ENCODE results near the gene MT1A. TPM values are rescaled to one million over a fixed set of nuclear protein-coding genes. Genes with fewer than 3 reads are reported as not detected.

The MT1A gene
- total and polyA plus RNA-seq, 4 donors: 1.1 to 438 (median 51.5) TPM

DNA sequence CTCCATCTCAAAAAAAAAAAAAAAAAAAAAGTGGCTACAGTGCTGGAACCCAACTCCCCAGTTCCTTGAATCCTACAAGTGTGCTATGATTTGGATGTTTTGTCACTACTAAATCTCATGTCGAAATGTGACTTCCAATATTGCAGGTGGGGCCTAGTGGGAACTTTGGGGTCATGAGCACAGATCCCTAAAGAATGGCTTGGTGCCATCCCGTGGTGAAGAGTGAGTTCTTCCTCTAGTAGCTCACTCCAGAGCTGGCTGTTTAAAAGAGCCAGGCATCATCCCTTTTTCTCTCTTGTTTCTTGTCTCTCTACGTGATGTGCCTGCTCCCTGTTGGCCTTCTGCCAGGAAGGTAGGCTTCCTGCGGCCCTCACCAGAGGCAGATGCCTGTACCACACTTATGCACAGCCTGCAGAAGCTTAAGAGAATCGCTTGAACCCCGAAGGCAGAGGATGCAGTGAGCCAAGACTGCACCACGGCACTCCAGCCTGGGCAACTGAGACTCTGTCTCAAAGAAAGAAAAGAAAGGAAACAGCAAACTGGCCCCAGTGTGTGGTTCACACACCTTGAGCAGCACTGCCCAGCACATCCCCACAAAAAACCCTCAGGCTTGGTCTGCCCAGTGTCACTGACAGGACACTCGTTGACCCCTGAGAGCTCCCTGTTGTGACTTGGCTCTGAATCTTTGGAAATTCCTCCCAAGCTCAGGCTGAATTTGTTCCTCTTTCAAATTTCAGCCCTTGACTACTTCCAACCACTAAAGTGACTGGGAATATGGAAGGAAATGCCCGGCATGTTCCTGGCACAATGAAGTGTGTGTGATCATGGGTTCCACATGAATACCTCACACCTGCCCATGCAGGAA, 9.7 kb upstream of the MT1A start:
- no peak for DNase-seq
- Histone ChIP-seq H3K9ac (ENCODE audit: insufficient read depth in 1 of 2, low read length in 2 of 2) (no peak overlapping the region), H3K27me3 (ENCODE audit: control insufficient read depth in 3 of 3, insufficient read depth in 3 of 3, low read length in 2 of 3) (peaks cover 0 to 51% (median 36%) of the 10 kb centered on the region in 3 donors), H3K4me3 (no peak overlapping the region), H3K9me3 (ENCODE audit: control insufficient read depth in 4 of 4, insufficient read depth in 3 of 4, low read length in 3 of 4) (peaks cover 0 to 1% (median 0%) of the 10 kb centered on the region in 4 donors), H3K27ac (ENCODE audit: low read depth in 1 of 2, low read length in 1 of 2) (peak overlapping the region in 1 of 2 donors; percentile 3), H3K36me3 (ENCODE audit: control insufficient read depth in 4 of 4, insufficient read depth in 4 of 4, low read length in 4 of 4) (no peaks in the 10 kb centered on the region), H3K4me1 (ENCODE audit: control insufficient read depth in 5 of 5, insufficient read depth in 5 of 5, low read length in 5 of 5) (peaks cover 0 to 21% (median 0%) of the 10 kb centered on the region in 5 donors)
- no peak for ATAC-seq (ENCODE audit: insufficient read depth, low FRiP score)
- TF ChIP-seq, protein P1, sequence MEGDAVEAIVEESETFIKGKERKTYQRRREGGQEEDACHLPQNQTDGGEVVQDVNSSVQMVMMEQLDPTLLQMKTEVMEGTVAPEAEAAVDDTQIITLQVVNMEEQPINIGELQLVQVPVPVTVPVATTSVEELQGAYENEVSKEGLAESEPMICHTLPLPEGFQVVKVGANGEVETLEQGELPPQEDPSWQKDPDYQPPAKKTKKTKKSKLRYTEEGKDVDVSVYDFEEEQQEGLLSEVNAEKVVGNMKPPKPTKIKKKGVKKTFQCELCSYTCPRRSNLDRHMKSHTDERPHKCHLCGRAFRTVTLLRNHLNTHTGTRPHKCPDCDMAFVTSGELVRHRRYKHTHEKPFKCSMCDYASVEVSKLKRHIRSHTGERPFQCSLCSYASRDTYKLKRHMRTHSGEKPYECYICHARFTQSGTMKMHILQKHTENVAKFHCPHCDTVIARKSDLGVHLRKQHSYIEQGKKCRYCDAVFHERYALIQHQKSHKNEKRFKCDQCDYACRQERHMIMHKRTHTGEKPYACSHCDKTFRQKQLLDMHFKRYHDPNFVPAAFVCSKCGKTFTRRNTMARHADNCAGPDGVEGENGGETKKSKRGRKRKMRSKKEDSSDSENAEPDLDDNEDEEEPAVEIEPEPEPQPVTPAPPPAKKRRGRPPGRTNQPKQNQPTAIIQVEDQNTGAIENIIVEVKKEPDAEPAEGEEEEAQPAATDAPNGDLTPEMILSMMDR (IDR thresholded peaks at IDR 0.05; ENCODE audit: control extremely low read depth, extremely low read depth): no peak
- 76 to 79% methylated on average over 9 of the region's 9 CpGs for WGBS, 2 donors

DNA sequence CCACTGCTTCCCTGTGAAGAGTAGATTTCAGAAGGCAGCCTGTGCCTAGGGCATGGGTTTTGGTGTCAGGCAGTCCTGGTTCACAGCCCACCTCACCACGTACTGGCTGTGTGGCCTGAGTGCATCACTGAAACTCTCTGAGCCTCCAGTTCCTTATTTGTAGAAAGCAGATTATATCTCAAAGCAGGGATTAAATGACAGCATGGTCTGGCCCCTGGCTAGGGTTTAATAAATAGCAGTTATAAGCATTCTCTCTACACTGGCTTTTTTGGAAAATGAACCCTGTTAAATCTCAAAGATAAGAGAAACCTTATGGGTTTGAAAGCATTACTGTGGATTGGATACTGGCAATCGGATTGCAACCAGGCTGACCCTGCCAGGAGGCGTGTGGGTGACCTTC, 8.9 kb upstream of the MT1A start:
- no peak for ATAC-seq (ENCODE audit: insufficient read depth, low FRiP score)
- Histone ChIP-seq H3K27me3 (ENCODE audit: control insufficient read depth in 3 of 3, insufficient read depth in 3 of 3, low read length in 2 of 3) (peaks cover 0 to 56% (median 44%) of the 10 kb centered on the region in 3 donors), H3K4me1 (ENCODE audit: control insufficient read depth in 5 of 5, insufficient read depth in 5 of 5, low read length in 5 of 5) (peaks cover 0 to 21% (median 0%) of the 10 kb centered on the region in 5 donors), H3K4me3 (no peak overlapping the region), H3K27ac (ENCODE audit: low read depth in 1 of 2, low read length in 1 of 2) (no peak overlapping the region), H3K9me3 (ENCODE audit: control insufficient read depth in 4 of 4, insufficient read depth in 3 of 4, low read length in 3 of 4) (peaks cover 0 to 1% (median 0%) of the 10 kb centered on the region in 4 donors), H3K36me3 (ENCODE audit: control insufficient read depth in 4 of 4, insufficient read depth in 4 of 4, low read length in 4 of 4) (no peaks in the 10 kb centered on the region), H3K9ac (ENCODE audit: insufficient read depth in 1 of 2, low read length in 2 of 2) (no peak overlapping the region)
- WGBS, 2 donors: 90 to 91% methylated on average over 3 of the region's 3 CpGs
- TF ChIP-seq, protein P1 (IDR thresholded peaks at IDR 0.05; ENCODE audit: control extremely low read depth, extremely low read depth): no peak
- no peak for DNase-seq

DNA sequence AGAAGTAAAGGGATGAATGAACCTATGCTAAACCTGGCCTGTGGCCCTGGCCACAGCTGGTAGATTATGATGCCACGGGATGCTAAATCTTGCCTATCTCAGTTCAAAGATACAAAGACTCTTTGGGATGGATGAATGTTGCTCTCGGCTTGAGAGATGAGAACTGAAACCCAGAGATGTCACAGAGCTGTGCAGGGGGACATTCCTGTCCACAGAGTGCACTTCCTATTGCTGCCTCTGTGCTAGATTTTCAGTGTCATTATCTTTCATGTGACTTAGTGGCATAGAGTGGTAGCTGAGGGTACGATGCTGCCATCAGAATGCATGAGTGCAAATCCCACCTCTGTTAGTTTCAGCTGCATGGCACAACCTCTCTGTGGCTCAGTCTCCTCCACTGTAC, 8.3 kb upstream of the MT1A start:
- no peak overlapping the region for H3K27ac ChIP-seq (ENCODE audit: low read depth in 1 of 2, low read length in 1 of 2)
- TF ChIP-seq, protein P1 (IDR thresholded peaks at IDR 0.05; ENCODE audit: control extremely low read depth, extremely low read depth): no peak
- no peak overlapping the region for H3K9ac ChIP-seq (ENCODE audit: insufficient read depth in 1 of 2, low read length in 2 of 2)
- H3K27me3 ChIP-seq (ENCODE audit: control insufficient read depth in 3 of 3, insufficient read depth in 3 of 3, low read length in 2 of 3): peaks cover 0 to 58% (median 46%) of the 10 kb centered on the region in 3 donors
- DNase-seq (no peak), ATAC-seq (ENCODE audit: insufficient read depth, low FRiP score) (no peak)
- peaks cover 0 to 4% (median 0%) of the 10 kb centered on the region in 4 donors for H3K9me3 ChIP-seq (ENCODE audit: control insufficient read depth in 4 of 4, insufficient read depth in 3 of 4, low read length in 3 of 4)
- H3K4me1 ChIP-seq (ENCODE audit: control insufficient read depth in 5 of 5, insufficient read depth in 5 of 5, low read length in 5 of 5): peaks cover 0 to 18% (median 0%) of the 10 kb centered on the region in 5 donors
- no peaks in the 10 kb centered on the region for H3K36me3 ChIP-seq (ENCODE audit: control insufficient read depth in 4 of 4, insufficient read depth in 4 of 4, low read length in 4 of 4)
- 81% methylated on average over 3 of the region's 3 CpGs for WGBS, 2 donors
- H3K4me3 ChIP-seq: no peak overlapping the region
